ENCODE measurements around the gene ADAD2. TPM values are rescaled to one million over a fixed set of nuclear protein-coding genes. Genes with fewer than 3 reads are reported as not detected.

ADAD2 gene
- total RNA-seq, 2 experiments from 2014 or later = not detected

GRCh38 chr16:84195201-84196093 is 4.5 kb downstream of the ADAD2 start:
- no peaks in the 10 kb centered on the region for H3K79me2 ChIP-seq (ENCODE audit: insufficient read depth, low read depth, low read length)
- no peak overlapping the region for H3K4me2 ChIP-seq (ENCODE audit: low read length)
- ChIA-PET CTCF (ENCODE audit: unreplicated experiment) (no interaction called here), POLR2A (interaction anchor here (0.5 to 0.6 kb wide), 2 partner anchors 80 to 632 kb away, joined by 3 to 5 read pairs; no protein-coding TSS in a partner anchor)
- BruUV-seq (replicated peaks) = no TSS peak
- no peak overlapping the region for H3K4me3 ChIP-seq (ENCODE audit: low read depth, low read length, poor library complexity, severe bottlenecking)
- H3K27ac ChIP-seq (ENCODE audit: low read depth, low read length, poor library complexity, severe bottlenecking) = no peak overlapping the region
- H3K4me1 ChIP-seq (ENCODE audit: insufficient read depth, low read length, poor library complexity, severe bottlenecking) = no peaks in the 10 kb centered on the region
- DNase-seq (ENCODE audit: low spot score) = no peak
- intact Hi-C loops (cut with micrococcal nuclease; ENCODE audit: unreplicated experiment) = no loop called here
- no peaks in the 10 kb centered on the region for H3K9me2 ChIP-seq (ENCODE audit: insufficient read depth, low read length)
- H3K9me3 ChIP-seq (ENCODE audit: low read length) = no peaks in the 10 kb centered on the region
- no peaks in the 10 kb centered on the region for H4K20me1 ChIP-seq (ENCODE audit: insufficient read depth, low read length)
- no peaks in the 10 kb centered on the region for H3K36me3 ChIP-seq (ENCODE audit: insufficient read depth, low read length)
- TF ChIP-seq CTCF (conservative IDR thresholded peaks at IDR 0.05; ENCODE audit: low read length) (no peak), EZH2phosphoT487 (IDR thresholded peaks at IDR 0.05; ENCODE audit: borderline replicate concordance, low read depth, low read length) (no peak)
- H2AFZ ChIP-seq (ENCODE audit: low read length) = no peak overlapping the region

GRCh38 chr16:84196101-84196500 is 5.1 kb downstream of the ADAD2 start:
- intact Hi-C loops (cut with micrococcal nuclease; ENCODE audit: unreplicated experiment) = no loop called here
- ChIA-PET POLR2A (no interaction called here), CTCF (ENCODE audit: unreplicated experiment) (no interaction called here)
- TF ChIP-seq EZH2phosphoT487 (IDR thresholded peaks at IDR 0.05; ENCODE audit: borderline replicate concordance, low read depth, low read length) (no peak), CTCF (conservative IDR thresholded peaks at IDR 0.05; ENCODE audit: low read length) (no peak)
- Histone ChIP-seq H3K9me2 (ENCODE audit: insufficient read depth, low read length) (no peaks in the 10 kb centered on the region), H3K4me2 (ENCODE audit: low read length) (no peak overlapping the region), H3K4me3 (ENCODE audit: low read depth, low read length, poor library complexity, severe bottlenecking) (no peak overlapping the region), H3K9me3 (ENCODE audit: low read length) (no peaks in the 10 kb centered on the region), H4K20me1 (ENCODE audit: insufficient read depth, low read length) (no peaks in the 10 kb centered on the region), H3K4me1 (ENCODE audit: insufficient read depth, low read length, poor library complexity, severe bottlenecking) (no peaks in the 10 kb centered on the region), H3K36me3 (ENCODE audit: insufficient read depth, low read length) (no peaks in the 10 kb centered on the region), H2AFZ (ENCODE audit: low read length) (no peak overlapping the region), H3K27ac (ENCODE audit: low read depth, low read length, poor library complexity, severe bottlenecking) (no peak overlapping the region), H3K79me2 (ENCODE audit: insufficient read depth, low read depth, low read length) (no peaks in the 10 kb centered on the region)
- no TSS peak for BruUV-seq (replicated peaks)
- no peak for DNase-seq (ENCODE audit: low spot score)

GRCh38 chr16:84196727-84197394 is 5.9 kb downstream of the ADAD2 start:
- CTCF ChIA-PET (ENCODE audit: unreplicated experiment) = no interaction called here
- TF ChIP-seq CTCF (conservative IDR thresholded peaks at IDR 0.05; ENCODE audit: low read length) (no peak), EZH2phosphoT487 (IDR thresholded peaks at IDR 0.05; ENCODE audit: borderline replicate concordance, low read depth, low read length) (no peak)
- H4K20me1 ChIP-seq (ENCODE audit: insufficient read depth, low read length) = no peaks in the 10 kb centered on the region
- H3K4me3 ChIP-seq (ENCODE audit: low read depth, low read length, poor library complexity, severe bottlenecking) = no peak overlapping the region
- no TSS peak for BruUV-seq (replicated peaks)
- H3K36me3 ChIP-seq (ENCODE audit: insufficient read depth, low read length) = no peaks in the 10 kb centered on the region
- no peaks in the 10 kb centered on the region for H3K9me3 ChIP-seq (ENCODE audit: low read length)
- POLR2A ChIA-PET = no interaction called here
- intact Hi-C loops (cut with micrococcal nuclease; ENCODE audit: unreplicated experiment) = no loop called here
- no peaks in the 10 kb centered on the region for H3K79me2 ChIP-seq (ENCODE audit: insufficient read depth, low read depth, low read length)
- no peak overlapping the region for H3K27ac ChIP-seq (ENCODE audit: low read depth, low read length, poor library complexity, severe bottlenecking)
- H3K4me2 ChIP-seq (ENCODE audit: low read length) = no peak overlapping the region
- no peak overlapping the region for H2AFZ ChIP-seq (ENCODE audit: low read length)
- DNase-seq (ENCODE audit: low spot score) = no peak
- no peaks in the 10 kb centered on the region for H3K9me2 ChIP-seq (ENCODE audit: insufficient read depth, low read length)
- no peaks in the 10 kb centered on the region for H3K4me1 ChIP-seq (ENCODE audit: insufficient read depth, low read length, poor library complexity, severe bottlenecking)
